GM12878 (cell line): ENCODE data around the gene PHETA2.

ENCODE experiments used
- ATF2 ChIP-seq: IDR thresholded peaks from 2 replicates; pipeline ENCODE4 v1.6.1; 2012; ENCODE audit warnings: low read length, inconsistent platforms
- CBX5 ChIP-seq: sonication (generic); IDR thresholded peaks from 2 replicates; pipeline ENCODE4 v1.6.1; 2016; ENCODE audit warnings: low read depth, moderate library complexity, mild to moderate bottlenecking, inconsistent platforms
- CTCF ChIP-seq, 3 experiments: IDR thresholded peaks in 2 of 3; conservative IDR thresholded peaks in 1 of 3; 2 replicates each; pipeline ENCODE4 v1.5.1; 2011; ENCODE audit warnings: low read depth in 3 of 3, low read length in 3 of 3, mild to moderate bottlenecking in 3 of 3, control low read depth in 2 of 3, moderate library complexity in 2 of 3, inconsistent platforms in 1 of 3, mixed read lengths in 1 of 3; ENCODE audit not compliant: control insufficient read depth in 2 of 3, insufficient read depth in 1 of 3; ENCODE audit errors: extremely low read depth in 1 of 3
- FOXM1 ChIP-seq: IDR thresholded peaks from 2 replicates; pipeline ENCODE4 v1.6.1; 2012; ENCODE audit warnings: low read depth, mild to moderate bottlenecking, inconsistent platforms, low read length, moderate library complexity
- KLF5 ChIP-seq: fragments of 450-650 bp; IDR thresholded peaks from 2 replicates; pipeline ENCODE4 v1.6.1; 2014; ENCODE audit warnings: mild to moderate bottlenecking; ENCODE audit not compliant: partially characterized antibody
- MXI1 ChIP-seq: fragments of 150-350 bp; IDR thresholded peaks from 2 replicates; pipeline ENCODE4 v1.6.1; 2011; ENCODE audit warnings: low read depth, mild to moderate bottlenecking, inconsistent platforms, low read length, improper control_type of control experiment
- NFIC ChIP-seq: IDR thresholded peaks from 2 replicates; pipeline ENCODE4 v1.6.1; 2012; ENCODE audit warnings: low read depth, mild to moderate bottlenecking, inconsistent platforms, low read length, moderate library complexity
- NFXL1 ChIP-seq: fragments of 450-650 bp; IDR thresholded peaks from 2 replicates; pipeline ENCODE4 v1.6.1; 2017; ENCODE audit warnings: antibody characterized with exemption, mild to moderate bottlenecking, borderline replicate concordance
- POLR2A ChIP-seq: IDR thresholded peaks from 2 replicates; pipeline ENCODE4 v1.6.1; 2011; ENCODE audit warnings: low read depth, mild to moderate bottlenecking, low read length
- POLR2AphosphoS5 ChIP-seq: IDR thresholded peaks from 2 replicates; pipeline ENCODE4 v1.6.1; 2011; ENCODE audit warnings: mild to moderate bottlenecking, low read length, inconsistent platforms
- SP1 ChIP-seq: IDR thresholded peaks from one replicate; pipeline ENCODE4 v1.6.1; 2011; ENCODE audit warnings: low read depth, low read length
- TAF1 ChIP-seq: IDR thresholded peaks from 2 replicates; pipeline ENCODE4 v1.6.1; 2011; ENCODE audit warnings: mild to moderate bottlenecking, low read depth, low read length, borderline replicate concordance
- ZNF274 ChIP-seq: IDR thresholded peaks from one replicate; pipeline ENCODE4 v1.8.0; 2011; ENCODE audit not compliant: insufficient read length, insufficient read depth
- ZZZ3 ChIP-seq: IDR thresholded peaks from 2 replicates; pipeline ENCODE4 v1.6.1; 2011; ENCODE audit warnings: low read depth; ENCODE audit not compliant: control insufficient read depth, insufficient read length

DNA sequence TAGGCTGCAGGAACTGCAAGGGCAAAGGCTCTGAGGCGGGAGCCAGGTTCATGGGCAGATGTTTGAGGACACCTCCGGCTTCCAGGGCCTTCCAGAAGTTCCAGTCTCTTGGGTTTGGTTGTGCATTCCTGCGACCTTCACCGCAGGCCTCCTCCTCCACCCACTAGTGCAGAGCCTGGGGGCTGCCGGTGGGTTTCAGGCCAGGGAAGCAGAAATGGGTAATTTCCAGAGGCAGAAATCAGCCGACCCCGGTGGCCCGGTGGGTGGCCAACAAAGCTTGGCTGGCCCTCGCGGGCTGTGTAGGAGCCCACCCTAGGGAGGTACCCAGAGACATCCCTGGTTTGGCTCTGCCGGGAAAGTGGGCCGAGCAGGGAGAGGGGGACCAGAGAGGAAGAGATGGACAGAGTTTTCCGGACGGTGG lies 417 bp upstream of the PHETA2 start:
- TF ChIP-seq CTCF (IDR thresholded peaks at IDR 0.05 in 2 of 3, conservative IDR thresholded peaks at IDR 0.05 in 1 of 3; ENCODE audit: control insufficient read depth in 2 of 3, extremely low read depth in 1 of 3, insufficient read depth in 1 of 3, low read depth in 3 of 3, low read length in 3 of 3): no peak
- TF ChIP-seq POLR2A: no peak
- TF ChIP-seq POLR2AphosphoS5: no peak
- no peak for TF ChIP-seq CBX5
- TF ChIP-seq SP1: no peak
- no peak for TF ChIP-seq NFXL1
- TF ChIP-seq MXI1: no peak
- no peak for TF ChIP-seq ZZZ3
- no peak for TF ChIP-seq KLF5
- TF ChIP-seq FOXM1: no peak
- TF ChIP-seq ZNF274: no peak
- TF ChIP-seq NFIC: no peak
- TF ChIP-seq ATF2: no peak
- no peak for TF ChIP-seq TAF1
